Hepatocyte (in vitro differentiated cells): Measurements from ENCODE around the gene BAZ2B.

Source experiments
- CTCF ChIP-seq: fragments of 200-600 bp; sonication (generic); IDR thresholded peaks from 2 replicates; pipeline ENCODE4 v1.5.1; 2016; ENCODE audit warnings: antibody characterized with exemption, mild to moderate bottlenecking; ENCODE audit not compliant: poor library complexity
- EZH2 ChIP-seq: fragments of 200-600 bp; sonication (generic); IDR thresholded peaks from 2 replicates; pipeline ENCODE4 v1.6.1; 2016; ENCODE audit warnings: antibody characterized with exemption, mild to moderate bottlenecking, borderline replicate concordance
- EZH2phosphoT487 ChIP-seq: fragments of 200-600 bp; sonication (generic); IDR thresholded peaks from one replicate; pipeline ENCODE4 v1.6.1; 2018; ENCODE audit warnings: antibody characterized with exemption, mild to moderate bottlenecking, low read depth, moderate library complexity; ENCODE audit not compliant: unreplicated experiment, severe bottlenecking

GRCh38 chr2:159508140-159508539 is 108.2 kb downstream of the BAZ2B start:
- TF ChIP-seq CTCF (no peak), EZH2 (no peak), EZH2phosphoT487 (no peak)
